Middle frontal gyrus (tissue), 1 donor: Measurements from ENCODE around the gene SIK2.
"Not testable (repeated sequence)": the region's sequence is repeated elsewhere in the genome, so short reads cannot be mapped to it uniquely, and the experiment has no call there.

Experiments used
- DNase-seq: peaks from one replicate; pipeline ENCODE4 v3.0.0-alpha.2; 2015; ENCODE audit warnings: low spot score; ENCODE audit errors: extremely low spot score

Gene SIK2

GRCh38 chr11:111756097-111756496, 153.8 kb downstream of the SIK2 start:
- no peak for DNase-seq

- no peak for DNase-seq
Observed at GRCh38 chr11:111759376-111759775, 157.1 kb downstream of the SIK2 start.

- no peak for DNase-seq
Observed at GRCh38 chr11:111759778-111760407, 157.6 kb downstream of the SIK2 start.

DNA sequence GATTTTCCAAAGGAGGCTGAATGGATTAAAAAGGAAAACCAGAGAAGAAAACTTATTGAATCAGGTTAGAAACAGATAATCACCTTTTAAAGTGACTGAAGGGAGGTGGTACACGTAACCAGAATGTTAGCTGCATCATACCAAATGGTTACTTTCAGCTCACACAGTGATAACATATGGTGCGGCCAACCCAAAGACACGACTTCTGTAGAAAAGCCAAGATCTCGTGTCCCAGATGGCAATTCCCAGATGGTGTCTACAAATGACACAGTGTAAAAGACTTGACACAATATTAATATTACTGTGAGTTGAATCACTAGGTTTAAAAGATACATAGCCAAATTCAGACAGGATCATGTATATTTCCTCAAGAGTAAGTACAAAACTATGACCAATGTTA, 158.8 kb downstream of the SIK2 start:
- DNase-seq = no peak

DNA sequence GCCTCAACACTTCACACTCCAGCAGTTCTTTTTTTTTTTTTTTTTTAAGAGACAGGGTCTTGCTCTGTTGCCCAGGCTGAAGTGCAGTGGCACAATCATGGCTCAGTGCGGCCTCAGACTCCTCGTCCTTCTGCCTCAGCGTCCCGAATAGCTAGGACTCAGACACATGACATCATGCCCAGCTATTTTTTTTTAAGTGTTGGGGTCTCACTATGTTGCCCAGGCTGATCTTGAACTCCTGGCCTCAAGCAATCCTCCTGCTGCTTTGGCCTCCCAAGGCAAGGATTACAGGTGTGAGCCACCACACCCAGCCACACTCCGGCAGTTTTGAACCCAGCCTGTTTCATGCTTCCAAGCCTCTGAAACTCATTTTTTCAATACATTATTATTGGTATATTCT, 160.3 kb downstream of the SIK2 start:
- DNase-seq = no peak

DNA sequence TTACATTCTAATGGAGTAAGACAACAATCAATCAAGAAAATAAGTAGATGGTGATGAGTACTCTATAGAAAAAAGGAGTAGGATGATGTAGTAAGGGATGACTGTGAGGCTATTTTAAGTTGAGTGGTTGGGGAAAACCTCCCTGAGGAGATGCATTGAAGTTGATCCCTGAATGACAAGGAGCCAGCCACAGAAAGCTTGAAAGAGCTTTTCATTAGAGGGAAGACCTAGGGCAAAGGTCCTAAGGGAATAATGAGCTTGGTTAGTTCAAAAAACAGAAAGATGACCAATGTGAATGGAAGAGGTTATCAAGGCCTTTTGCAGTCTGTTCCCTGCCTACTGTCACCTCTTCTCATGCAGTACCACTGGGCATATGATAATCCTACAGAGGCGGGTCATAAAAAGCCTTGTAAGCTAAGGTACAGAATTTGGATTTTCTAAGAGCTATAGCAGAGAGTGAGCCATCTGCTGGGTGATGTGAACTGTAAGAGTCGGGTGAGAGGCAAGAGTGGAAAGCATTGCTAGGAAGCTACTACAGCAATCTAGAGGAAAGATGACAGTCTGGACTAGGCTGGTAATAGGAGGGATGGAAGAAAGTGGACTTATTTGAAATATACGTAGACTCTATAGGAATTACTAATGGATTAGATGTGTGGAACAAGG, 160.9 kb downstream of the SIK2 start:
- DNase-seq = no peak

GRCh38 chr11:111764621-111765020, 162.4 kb downstream of the SIK2 start:
- no peak for DNase-seq

- no peak for DNase-seq
Observed at GRCh38 chr11:111765320-111765983, 163.2 kb downstream of the SIK2 start.

DNA sequence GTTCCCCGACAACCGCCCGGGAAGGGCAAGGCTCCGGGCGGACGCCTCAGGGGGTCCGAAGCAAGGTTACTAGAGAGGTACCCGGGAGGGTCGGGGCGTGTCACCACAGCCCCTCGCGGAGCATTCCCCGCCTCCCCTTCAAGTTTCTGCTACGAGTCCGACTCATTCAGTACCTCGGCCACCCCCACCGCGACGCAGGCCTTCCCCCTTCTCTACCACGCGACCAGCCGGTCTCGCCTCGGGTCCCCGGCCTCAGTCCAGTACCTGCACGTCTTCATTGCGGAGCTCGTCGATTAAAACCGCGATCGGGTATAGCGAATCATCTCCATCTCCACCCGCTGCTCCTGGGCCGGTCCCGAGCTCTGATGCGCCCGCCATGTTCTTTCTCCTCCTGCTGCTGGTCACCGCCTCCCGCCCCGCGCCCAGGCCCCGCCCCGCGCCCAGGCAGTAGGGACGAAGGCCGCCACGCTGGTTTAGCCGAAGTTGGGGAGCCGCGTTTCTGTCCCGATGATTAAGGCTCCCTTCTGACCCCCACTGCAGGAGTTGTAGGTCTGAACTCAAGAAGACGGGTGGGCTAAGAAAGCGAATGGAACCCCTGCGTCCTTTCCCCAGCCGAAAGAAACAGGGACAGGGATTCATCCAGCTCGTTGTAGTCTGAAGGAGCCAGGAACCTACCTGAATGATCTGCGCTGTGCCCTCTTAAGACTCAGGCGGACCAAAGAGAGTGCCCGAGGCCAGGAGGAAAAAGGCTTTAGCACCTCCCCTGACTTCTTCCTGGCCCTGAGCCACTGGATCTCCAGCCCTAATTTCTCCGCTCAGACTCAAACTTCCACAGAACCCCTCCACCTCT, 164.0 kb downstream of the SIK2 start, which contains the start of gene PPP2R1B:
Gene PPP2R1B (minus strand): TSS at position 406 of the 850 bp plus-strand sequence. CDS start 28 bp downstream, at position 378.
- peak; percentile 73 for DNase-seq

DNA sequence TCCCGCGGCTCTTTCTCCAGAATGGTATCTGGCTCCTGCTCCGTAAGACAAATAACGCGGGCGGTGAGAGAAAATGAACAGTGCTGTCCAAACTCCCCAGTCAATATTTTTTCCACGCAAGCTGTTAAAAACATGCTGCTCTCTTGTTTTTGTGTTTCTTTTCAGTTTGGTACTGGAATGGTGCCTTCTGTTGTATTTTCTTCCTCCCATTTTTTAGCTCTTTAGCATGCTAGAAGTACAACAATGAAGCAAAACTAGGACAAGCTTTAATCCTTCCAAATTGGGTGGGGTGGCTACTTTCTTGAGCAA, 164.5 kb downstream of the SIK2 start:
- no peak for DNase-seq

DNA sequence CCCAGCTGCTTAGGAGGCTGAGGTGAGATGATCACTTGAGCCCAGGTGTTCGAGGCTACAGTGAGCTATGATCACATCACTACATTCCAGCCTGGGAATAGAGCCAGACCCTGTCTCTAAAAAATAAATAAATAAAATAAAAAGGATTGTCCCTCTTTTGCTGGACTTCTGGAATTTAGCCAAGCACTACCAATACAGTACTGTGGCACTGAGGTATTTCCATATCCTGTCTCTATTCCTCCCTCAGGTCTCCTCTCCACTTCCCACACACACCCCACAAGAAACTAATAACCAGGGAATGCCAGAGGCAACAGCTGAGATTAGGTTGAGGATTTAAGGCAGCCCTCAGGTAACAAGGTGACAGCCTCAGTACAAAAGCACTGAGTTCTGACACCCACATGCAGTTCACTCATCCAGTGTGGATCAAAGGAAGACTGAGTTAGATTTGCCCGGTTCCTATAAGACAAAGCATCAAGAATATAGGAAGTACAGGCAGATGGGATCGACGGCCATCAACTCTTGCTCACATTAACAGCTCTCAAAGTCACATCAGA, 168.4 kb downstream of the SIK2 start:
- no peak for DNase-seq

- DNase-seq = not testable (repeated sequence)
Observed at GRCh38 chr11:111771205-111771604, 169.0 kb downstream of the SIK2 start.

DNA sequence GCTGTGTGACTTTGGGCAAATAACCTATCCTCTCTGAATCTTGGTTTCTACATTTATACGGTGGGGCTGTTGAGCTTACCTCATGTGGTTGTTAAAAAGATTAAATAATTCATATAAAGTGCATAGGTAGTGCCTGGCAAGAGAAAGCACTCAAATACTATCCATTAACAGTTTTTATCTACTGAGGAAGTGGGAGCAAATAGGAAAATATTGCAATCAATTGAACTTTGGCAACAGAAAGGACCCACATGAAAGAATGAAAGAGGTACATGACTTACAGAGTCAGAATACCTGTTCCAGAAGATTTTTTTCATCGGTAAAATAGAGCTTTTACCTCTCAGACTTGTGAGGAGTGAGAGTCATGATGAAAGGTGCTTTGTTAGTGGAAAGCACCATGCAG, 170.3 kb downstream of the SIK2 start:
- DNase-seq = no peak

DNA sequence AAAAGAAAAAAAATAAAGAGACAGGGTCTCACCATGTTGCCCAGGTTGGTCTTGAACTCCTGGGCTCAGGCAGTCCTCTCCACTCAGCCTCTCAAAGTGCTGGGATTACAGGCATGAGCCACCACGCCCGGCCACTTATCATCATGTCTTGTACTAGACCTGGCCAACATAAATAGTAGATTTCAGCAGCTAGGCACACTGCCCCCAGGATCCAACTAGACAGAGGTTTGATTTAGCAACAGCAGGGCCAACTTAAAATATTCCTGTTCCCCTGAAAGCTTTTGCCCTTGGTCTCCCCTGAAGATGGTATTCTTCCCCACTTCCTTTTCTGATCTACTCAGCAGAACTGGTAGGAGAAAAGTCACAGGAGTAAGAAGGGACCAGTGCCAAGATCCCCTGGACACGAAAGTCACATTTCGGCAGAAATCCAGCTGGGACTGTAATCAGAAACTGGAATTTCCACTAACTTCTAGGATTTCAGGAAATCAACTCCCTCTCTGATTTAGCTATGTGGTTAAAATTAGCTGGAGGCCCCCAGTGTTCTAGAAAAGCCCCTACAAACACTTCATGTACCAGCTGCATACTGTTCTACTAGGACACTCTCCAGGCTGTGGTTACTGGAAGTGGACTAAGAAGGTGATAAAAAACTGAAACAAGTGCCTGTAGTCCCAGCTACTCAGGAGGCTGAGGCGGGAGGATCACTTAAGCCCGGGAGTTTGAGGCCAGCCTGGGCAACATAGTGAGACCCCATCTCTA, 172.9 kb downstream of the SIK2 start:
- DNase-seq = no peak

GRCh38 chr11:111776398-111777093, 174.3 kb downstream of the SIK2 start:
- DNase-seq = no peak

GRCh38 chr11:111777094-111778046, 175.1 kb downstream of the SIK2 start:
- peak; percentile 62 for DNase-seq

- DNase-seq = no peak
Observed at GRCh38 chr11:111778047-111778558, 175.9 kb downstream of the SIK2 start.

- no peak for DNase-seq
Observed at GRCh38 chr11:111779118-111779517, 176.9 kb downstream of the SIK2 start.
